Inflammatory macrophage treated with lipopolysaccharide for 4 hours (primary cell): ENCODE data around the gene CTNNBL1.

Experiments used
- DNase-seq: peaks from one replicate; pipeline ENCODE4 v3.0.0-alpha.2; 2020

Gene CTNNBL1

DNA sequence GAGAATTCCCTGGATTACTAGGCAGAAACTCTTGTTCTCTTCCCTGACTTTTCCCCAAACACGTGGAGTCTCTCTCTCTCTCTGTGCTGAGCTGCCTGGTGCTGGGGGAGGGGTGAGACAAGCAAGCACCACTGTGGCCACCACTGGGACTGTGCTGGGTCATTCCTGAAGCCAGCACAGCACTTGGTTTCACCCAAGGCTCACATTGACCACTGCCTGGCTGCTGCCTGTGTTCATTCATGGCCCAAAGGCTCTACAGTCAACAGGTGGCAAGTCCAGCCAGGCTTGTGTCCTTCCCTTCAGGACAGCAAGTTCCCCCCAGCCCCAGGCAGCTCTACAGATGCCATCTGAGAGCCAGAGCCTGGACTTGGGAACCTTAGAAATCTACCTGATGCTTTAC is 92.2 kb downstream of the CTNNBL1 start:
- no peak for DNase-seq

DNA sequence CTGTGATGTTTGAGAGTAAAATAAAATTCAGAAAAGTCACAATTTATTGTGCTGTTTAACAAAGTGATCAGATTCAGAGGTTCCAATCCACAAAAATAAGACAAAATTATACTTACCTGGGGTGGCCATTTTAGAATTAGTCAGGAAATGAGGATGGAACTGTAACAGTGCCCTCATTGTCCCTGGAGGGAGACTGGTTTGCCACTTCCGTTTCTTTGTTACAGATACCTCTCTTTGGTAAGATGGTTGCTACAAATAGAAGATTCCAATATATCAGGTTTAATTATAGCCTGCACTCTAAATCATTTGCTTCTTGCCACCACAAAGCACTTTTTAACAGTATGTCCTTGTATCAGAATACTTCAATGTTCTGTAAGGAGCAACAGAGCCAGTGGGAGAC is 95.6 kb downstream of the CTNNBL1 start:
- DNase-seq = no peak

DNA sequence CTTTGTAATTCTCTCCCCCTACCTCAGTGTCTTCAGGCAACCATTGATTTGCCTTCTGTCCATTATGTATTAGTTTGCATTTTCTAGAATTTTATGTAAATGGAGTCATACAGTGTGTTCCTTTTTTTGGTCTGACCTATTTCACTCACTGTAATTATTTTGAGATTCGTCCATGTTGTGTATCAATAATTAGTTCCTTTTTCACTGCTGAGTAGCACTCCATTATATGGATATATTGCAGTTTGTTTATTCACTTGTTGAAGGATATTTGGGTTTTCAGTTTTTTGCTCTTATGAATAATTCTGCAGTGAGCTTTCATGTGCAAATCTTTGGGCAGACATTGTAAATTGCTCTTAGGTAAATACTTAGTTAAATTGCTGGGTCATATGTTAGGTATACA is 97.1 kb downstream of the CTNNBL1 start:
- no peak for DNase-seq

DNA sequence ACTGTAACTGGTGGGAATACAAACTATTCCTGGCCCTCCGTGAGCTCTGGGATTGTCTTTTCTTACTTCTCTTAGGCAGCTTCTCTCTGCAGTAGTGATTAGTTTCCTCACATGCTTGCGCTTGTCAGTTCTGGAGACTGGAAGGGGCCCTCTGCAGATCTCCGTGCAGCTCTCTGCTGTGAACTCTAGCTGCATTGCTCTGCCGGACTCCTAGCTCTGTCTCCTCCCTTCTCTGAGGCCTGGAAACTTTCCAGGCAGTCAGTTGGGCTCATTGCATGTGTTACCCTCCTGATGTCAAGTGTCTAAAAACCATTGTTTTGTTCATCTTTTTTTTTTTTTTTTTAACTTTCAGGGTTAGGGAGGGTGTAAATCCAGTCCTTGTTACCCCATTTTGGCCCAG is 102.3 kb downstream of the CTNNBL1 start:
- DNase-seq = no peak

DNA sequence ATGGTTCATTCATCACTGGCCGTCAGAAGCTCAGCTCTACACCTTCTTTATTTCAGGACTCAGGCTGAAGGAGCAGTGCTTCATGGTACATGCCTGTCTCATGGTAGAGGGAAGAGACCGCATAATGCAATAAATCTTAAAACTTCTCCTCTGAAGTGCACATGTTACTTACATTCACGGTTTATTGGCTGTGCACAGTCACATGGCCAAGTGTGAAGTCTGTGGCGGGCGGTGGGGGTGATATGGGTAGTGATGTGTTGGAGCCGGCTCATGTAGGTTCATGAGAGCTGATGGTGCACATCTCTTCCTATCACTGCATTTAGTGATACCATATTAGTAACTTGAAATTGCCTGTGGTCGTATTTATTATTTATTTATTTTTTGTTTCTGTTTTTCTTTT is 102.9 kb downstream of the CTNNBL1 start:
- no peak for DNase-seq

DNA sequence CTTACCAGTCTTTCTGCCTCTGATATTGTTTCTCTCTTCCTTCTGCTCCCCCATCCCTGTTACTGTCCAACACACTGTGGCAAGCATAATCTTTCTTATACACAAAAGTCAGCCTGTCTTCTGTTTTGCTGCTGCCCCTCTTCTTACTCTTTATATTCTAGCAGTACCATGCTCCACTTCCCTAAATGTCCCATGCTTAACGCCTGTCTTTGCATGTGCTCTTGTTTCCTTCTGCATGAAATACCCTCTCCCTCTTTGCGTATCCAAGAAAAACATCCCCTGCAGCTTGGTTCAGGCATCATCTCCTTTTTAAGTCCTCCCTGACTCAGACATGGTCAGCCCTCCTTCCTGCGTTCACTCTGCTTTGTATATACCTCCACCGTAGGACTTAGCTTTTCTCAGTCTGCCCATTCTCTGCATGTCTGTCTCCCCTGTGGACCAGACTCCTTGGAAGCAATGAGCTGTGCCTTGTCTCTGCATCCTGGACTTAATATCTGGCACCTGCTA is 103.9 kb downstream of the CTNNBL1 start:
- DNase-seq = no peak

DNA sequence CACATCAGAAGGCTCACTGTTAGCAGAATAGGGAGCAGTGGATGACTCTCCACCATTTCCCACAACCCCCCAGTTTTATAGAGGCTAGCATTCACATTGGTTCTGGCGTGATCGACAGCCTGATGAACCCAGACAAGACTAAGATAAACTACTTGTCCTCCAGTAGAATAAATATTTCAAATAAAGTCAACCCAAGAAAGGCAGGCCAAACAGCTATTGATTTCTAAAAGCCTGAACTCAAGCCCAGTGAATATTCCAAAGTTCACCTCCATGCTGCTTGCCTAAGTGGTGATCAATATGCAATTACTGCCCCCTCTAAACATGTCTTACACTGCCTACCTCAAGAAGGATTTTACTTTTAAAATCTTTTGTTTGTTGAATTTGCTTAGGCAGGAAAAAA is 104.5 kb downstream of the CTNNBL1 start:
- no peak for DNase-seq

DNA sequence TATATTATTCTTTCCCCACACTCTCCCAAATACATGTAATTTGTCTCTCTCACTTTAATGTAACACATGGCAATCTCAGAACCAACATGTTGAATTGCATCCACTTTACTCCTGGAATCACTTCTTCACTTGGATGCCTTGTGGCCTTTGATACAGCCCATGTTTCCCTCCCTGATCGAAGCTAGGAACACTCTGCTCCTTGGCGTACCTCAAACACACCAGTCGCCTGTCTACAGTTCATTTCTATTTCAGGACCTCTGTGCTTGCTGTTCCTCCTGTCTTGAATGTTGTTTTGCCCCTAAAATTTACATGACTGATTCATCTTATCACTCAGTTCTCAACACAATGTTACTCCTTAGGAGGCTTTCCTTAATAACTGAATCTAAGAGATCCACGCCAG is 106.8 kb downstream of the CTNNBL1 start:
- DNase-seq = no peak

DNA sequence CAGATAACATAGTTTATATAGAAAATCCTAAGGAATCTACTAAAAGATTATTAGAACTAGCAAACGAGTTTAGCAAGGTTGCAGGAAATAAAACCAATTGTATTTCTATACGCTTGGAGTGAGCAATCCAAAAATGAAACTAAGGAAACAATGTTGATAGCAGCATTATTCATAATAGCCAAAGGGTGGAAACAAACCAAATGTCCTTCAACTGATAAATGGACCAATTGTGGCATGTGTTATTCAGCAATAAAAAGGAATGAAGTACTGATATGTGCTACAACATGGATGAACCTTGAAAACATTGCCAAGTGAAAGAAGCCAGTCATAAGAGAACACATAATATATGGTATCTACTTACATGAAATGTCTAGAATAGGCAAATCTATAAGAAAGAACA is 108.1 kb downstream of the CTNNBL1 start:
- peak; percentile 15 for DNase-seq

DNA sequence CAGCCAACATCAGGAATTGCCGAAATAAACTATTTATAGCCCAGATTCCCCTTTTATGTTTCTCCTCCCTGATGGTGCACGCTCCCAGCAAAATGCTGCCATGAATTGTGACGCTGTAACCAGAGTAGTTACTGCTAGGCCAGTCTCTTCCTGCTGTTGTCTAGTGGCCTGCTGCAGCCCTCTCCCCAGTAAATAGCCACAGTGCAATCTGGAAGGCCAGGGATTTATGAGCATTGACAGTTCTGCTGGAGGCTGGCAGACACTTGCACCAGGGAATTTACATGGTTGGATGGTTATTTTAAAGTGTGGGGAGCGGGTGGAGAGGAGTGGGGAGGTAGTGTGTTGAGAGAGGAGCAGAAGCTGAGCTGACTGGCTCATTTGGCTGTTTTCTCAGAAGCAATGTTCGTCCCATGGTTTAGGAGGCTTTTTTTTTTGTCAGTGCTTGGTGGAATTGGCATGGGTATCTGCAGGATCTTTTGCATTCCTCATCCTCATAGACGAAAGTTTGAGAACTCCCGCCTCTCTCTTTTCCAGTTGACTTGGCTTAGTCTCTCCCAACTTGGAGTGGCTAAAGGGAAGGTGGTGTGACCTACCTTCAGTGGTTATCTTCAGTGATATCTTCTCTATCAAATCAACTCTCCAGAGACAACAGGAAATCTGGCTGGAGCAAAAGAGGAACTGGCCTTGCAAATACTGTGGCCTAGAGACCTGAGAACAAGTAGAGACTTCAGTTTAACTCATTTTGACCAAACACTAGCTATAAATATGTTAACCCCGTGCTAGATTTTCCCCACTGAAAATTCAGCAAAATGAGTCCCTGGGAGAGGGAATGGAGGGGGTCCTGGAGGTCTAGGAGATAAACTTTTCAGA is 109.8 kb downstream of the CTNNBL1 start:
- peak; percentile 4 for DNase-seq

DNA sequence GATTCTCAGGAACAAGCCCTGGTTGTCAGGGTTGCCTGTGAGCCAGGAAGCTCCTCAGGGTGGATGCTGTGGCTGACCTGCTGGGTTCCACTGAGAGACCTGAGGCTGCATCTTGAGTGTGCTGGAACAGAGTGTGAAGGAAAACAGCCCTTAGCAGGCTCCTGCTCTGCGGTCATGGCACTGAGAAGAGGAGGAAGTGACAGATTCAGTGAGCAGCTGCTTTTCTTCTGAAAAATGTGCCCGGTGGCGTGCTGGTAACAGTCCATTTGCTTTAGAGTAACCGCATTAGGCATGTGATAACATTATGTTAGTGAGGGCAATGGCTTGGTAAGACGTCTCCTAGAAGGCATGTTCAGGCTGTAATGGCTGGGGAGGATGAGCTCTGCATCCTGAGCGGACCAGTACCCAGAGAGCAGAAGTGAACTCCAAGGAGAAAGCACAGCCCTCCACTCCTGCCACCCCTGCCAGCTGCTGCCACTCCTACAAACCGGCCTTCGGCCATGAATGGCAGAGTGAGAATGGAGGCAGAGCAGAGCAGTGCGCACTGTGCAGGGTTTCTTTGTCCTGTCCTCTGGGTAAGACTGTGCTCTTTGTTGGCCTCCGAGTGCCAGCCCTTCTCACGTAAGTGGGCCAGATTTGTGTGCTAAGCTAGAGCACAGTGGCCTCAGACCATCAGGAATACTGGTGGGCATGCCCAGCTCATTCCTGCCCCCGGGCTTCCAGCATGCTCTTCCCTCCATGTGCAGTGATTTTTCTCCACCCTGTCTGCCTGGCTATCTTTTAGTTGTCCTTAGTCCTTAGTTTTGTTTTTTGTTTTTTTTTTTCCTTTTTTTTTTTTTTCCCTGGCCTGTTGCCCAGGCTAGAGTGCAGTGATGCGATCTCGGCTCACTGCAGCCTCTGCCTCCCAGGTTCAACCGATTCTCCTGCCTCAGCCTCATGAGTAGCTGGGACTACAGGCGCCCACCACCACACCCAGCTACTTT is 111.0 kb downstream of the CTNNBL1 start:
- DNase-seq = peak; percentile 1

DNA sequence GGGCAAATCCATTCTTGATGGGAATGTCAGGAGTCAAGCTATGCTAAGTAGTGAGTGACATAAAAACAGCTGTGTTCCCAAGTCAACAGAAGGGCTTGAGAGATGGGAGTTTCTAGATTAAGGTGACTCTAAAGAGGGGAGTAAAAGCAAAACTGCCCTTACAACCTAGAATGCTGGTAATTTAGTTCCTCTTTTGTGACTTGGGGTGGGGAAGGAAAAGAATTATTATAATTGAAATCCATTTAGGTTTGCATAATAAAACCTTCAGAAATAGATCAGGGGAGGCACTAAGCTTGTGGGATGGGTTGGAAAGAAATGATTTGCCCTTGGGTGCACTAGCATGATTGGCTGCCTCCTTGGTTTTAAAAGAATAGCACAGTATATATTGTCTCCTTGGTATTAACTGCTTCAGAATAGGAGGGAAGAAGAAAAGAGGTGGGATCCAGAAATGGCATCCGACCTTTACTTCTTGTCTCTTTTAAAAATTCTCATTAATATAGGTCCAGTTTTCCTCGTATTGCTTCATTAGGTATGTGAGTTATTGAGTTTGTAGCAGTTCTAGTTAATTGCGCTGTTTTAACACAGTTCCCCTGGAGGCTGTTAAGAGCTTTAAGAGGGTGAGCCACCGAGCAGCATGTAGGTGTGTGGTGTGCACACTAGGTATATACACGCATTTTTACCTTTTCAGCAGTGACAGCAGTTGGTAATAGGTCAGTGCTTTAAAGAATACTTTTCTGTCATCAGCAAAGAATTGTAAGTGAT is 113.8 kb downstream of the CTNNBL1 start:
- no peak for DNase-seq

DNA sequence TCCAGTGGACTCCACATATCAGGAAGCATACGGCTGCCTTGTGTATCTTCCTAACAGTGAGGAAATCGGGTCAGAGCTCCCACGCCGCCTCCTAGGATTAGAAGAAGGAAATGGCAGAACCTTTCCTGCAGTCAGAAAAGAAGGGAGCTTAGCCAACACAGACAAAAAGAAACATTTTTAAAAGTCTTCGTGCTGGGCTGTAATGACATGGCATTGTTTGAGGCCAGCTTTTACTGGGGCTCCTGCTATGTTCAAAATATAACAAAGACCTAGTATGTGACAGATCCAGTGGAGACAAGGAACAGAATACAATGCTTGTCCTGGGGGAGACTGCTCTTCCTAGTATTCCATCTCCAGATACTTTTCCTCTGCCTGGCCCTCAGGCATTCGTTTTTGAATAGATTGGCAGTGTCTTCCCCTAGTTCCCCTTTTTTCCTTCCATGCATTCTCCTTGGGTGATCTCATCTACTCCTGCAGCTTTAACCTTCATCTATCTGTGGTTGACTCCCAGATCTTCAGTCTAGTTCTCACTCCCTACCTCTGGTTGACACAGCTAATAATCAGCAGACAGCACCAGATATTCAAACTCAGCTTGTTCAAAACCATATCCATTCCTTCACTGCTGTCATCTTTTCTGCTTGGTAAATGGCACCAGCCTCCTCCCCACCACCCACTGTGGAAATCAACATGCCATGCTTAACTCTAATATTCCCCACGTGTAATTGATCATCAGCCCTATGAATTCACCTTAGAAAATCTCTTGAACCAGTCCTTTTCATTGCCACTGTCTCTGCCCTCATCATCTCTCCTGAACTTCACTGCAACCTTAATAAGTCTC is 114.6 kb downstream of the CTNNBL1 start:
- peak; percentile 2 for DNase-seq

DNA sequence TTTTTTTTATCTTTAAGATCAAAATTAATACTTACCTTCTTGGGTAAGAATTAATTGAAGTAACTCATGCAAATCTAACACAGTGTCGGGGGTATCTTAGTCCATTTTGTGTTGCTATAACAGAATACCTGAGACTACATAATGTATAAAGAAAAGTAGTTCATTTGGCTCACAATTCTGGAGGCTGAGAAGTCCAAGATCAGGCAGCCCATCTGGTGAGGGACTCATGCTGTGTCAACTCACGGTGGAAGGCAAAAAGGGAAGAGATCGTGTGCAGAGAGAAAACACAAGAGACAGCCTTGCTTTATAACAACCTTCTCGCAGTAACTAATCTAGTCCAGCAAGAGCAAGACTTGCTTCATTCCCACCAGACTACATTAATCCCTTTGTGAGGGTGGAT is 116.2 kb downstream of the CTNNBL1 start:
- DNase-seq = no peak

DNA sequence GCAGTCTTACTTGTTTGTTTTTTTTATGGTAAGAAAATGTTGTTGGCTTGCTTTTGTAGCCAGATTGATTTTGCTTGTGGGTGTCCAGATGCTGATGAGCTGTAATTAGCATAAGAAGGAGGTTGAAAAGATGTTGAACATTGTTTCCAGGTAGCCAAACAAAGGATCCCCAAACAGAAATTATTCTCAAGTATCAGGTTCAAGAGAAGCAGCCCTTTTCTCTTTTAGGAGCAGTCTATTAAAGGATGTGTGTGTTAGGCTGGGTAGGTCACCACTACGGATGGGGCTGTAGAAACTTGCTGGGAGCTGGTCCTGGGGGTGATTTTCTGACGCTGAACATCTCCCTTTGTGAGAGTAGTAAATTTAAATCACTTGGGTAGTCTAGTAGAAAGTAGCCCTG is 122.2 kb downstream of the CTNNBL1 start:
- no peak for DNase-seq

DNA sequence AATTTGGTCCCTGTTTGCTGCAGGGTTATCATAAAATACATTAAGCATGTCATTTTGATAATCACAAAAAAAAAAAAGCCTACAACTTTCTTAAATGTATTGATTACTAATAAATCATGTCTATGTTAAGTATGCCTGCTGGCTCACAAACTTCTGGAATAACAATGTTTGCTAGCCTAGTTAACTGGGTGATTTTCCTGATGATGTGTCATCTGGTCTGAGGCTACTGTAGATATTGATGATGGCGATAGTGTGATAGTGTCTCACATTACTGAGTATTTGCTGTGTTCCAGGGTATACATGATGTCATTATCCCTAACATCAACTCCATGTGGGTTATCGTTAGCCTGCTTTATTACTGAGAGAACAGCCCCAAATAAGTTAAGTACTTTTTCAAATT is 122.9 kb downstream of the CTNNBL1 start:
- DNase-seq = no peak

DNA sequence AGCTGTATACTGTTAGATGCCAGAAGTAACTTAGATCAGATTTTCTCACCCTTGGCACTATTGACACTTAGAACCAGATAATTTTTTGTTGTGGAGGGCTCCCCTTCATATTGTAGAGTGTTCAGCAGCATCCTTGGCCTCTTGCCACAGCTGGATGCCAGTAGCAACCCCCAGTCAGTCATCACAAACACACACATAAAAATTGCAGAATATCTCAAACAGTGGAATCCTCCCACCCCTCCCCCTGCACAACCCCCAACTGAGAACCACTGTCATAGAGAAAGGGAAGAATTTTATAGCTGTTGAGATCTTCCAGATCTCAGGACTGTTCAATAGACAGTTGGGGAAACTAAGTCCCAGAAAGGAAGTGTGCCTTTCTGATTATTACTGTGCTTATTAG is 127.9 kb downstream of the CTNNBL1 start:
- no peak for DNase-seq

DNA sequence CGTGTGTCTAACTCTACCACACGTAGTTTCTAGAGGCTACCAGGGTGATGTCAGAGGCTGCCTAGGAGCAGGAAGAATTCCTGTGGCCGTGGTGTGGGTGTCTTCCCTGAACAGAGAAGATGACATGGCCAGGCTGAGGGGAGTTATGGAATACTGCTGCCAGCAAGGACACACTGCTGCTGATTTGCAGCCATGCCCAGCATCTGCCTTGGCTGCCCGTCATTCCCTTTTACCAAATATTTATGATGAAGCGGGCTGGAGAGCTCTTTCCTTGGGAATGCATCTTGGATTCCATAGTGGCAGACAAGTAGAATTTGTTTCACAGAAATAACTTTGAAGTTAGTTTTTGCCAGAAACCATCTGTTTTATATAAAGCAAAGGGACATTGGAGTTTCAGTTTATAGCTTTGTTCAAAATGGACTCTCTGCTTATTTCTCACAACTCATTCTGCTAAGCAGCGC is 128.3 kb downstream of the CTNNBL1 start:
- DNase-seq = no peak

DNA sequence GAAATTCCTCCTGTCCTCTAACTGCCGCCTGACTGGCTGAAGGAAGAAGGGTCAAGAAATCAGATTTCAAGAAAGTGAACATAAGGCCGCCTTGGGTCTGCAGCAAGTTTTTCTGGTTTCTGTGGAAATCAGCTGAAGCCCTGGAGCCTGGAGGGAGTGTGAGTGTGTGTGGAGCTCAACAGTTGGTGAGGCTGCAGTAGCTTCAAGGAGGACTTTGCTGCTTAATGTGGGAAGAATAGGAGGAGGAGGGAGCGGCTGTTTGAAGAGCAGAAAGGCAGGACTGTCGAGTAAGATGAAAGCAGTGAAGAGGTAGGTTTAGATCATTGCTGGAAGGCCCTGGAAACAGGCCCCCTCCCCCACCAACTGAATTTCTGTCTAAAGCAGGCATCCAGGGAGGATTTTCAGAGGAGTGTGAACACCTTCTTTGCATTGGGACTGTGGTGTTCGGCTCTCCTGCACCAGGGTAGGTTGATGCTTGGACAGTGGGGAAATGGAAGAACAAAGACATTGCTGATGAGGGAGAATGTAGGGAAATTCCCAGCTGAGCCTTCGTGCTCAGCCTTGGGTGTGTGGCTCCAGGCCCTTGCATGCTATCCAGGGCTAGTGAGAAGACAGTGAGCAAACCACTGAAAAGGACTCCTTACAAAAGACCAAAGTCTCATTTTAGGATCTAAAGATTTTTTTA is 129.6 kb downstream of the CTNNBL1 start:
- DNase-seq = peak; percentile 21

DNA sequence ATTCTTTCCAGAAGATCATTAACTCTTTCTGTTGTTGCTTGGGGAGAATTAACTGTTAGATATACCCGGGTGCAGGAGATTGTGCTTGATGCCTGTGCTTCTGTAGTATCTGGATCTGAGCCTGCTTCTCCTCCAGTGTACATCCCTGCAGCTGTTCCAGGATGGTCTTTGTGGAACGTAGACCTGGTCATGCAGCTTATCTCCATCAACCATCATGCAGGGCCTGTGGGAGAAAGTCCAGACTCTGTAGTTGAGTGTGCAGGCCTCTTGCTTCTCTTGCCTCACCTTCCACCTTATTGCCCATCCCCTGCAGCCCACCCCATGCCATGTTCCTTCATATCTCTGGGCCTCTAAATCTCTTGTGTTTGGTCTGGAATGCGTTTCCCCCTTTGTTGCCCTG is 133.8 kb downstream of the CTNNBL1 start:
- DNase-seq = no peak

DNA sequence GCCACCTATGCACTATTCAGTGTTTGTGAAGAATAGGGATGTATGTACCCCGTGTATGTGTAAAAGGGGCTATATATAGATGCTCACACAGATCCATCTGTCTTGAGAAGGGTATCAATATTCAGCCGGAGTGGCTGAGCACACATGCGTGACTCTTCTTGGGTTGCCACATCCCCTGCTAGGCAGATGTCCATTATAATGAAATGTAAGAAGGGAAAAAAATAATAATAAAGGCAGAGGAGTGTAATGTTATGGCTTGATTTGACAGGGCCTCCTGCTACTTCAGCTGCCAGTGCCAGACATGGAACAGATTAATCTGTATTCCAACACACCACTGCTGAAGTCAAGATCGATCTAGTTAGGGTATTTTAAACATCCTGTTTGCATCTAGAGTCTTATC is 134.9 kb downstream of the CTNNBL1 start:
- DNase-seq = no peak
